HCT116 (cell line): Measurements from ENCODE around the gene GLS2.

Experiments used
- CEBPB ChIP-seq: IDR thresholded peaks from 2 replicates; pipeline ENCODE4 v1.6.1; 2012; ENCODE audit warnings: low read depth
- ELF1 ChIP-seq: IDR thresholded peaks from 2 replicates; pipeline ENCODE4 v1.6.1; 2012; ENCODE audit warnings: low read depth, borderline replicate concordance
- EZH2 ChIP-seq: fragments of 200-600 bp; sonication (generic); IDR thresholded peaks from 2 replicates; pipeline ENCODE4 v1.6.1; 2017; ENCODE audit warnings: antibody characterized with exemption, mixed run types
- EZH2phosphoT487 ChIP-seq: fragments of 200-600 bp; IDR thresholded peaks from 2 replicates; pipeline ENCODE4 v1.6.1; 2018; ENCODE audit warnings: antibody characterized with exemption, borderline replicate concordance
- JUND ChIP-seq: IDR thresholded peaks from 2 replicates; pipeline ENCODE4 v1.6.1; 2012
- POLR2A ChIP-seq: IDR thresholded peaks from 2 replicates; pipeline ENCODE4 v1.7.0; 2011; ENCODE audit warnings: borderline replicate concordance; ENCODE audit not compliant: insufficient read depth, insufficient read length; ENCODE audit errors: extremely low read depth
- POLR2AphosphoS5 ChIP-seq: IDR thresholded peaks from 2 replicates; pipeline ENCODE4 v1.6.1; 2011; ENCODE audit warnings: mild to moderate bottlenecking, low read depth, low read length, moderate library complexity
- SIN3A ChIP-seq: IDR thresholded peaks from 2 replicates; pipeline ENCODE4 v1.6.1; 2012; ENCODE audit warnings: low read depth
- SP1 ChIP-seq: IDR thresholded peaks from 2 replicates; pipeline ENCODE4 v1.6.1; 2012; ENCODE audit warnings: low read depth
- TCF7L2 ChIP-seq: IDR thresholded peaks from 2 replicates; pipeline ENCODE4 v1.7.0; 2011; ENCODE audit warnings: borderline replicate concordance, inconsistent platforms; ENCODE audit not compliant: insufficient read depth, insufficient read length; ENCODE audit errors: extremely low read depth
- ZFX ChIP-seq: fragments of 450-650 bp; IDR thresholded peaks from 2 replicates; pipeline ENCODE4 v1.6.1; 2017
- ZNF274 ChIP-seq: fragments of 200-500 bp; sonication (Bioruptor generic); IDR thresholded peaks from 2 replicates; pipeline ENCODE4 v1.6.1; 2014; ENCODE audit warnings: mild to moderate bottlenecking, low read depth, low read length, inconsistent platforms
- TF ChIP-seq, protein P1 (sequence below), 3 experiments: fragments of 200-600 bp in 1 of 3; sonication (generic) in 1 of 3; IDR thresholded peaks in 2 of 3; conservative IDR thresholded peaks in 1 of 3; 2 replicates each; pipeline ENCODE4 v1.5.1; 2012 to 2017; ENCODE audit warnings: low read depth in 2 of 3, low read length in 2 of 3, antibody characterized with exemption in 1 of 3, borderline replicate concordance in 1 of 3, control low read depth in 1 of 3, mild to moderate bottlenecking in 1 of 3, mixed read lengths in 1 of 3, mixed run types in 1 of 3, moderate library complexity in 1 of 3; ENCODE audit not compliant: insufficient read depth in 1 of 3
- TF ChIP-seq, protein P2 (sequence below): IDR thresholded peaks from 2 replicates; pipeline ENCODE4 v1.6.1; 2012

GRCh38 chr12:56510786-56511185 is 22.8 kb upstream of the GLS2 start:
- TF ChIP-seq EZH2phosphoT487 (no peak), POLR2A (no peak), ZNF274 (no peak), SP1 (no peak), JUND (no peak), EZH2 (no peak), SIN3A (no peak), CEBPB (no peak), POLR2AphosphoS5 (no peak), ELF1 (no peak), ZFX (no peak), TCF7L2 (no peak)
- TF ChIP-seq, protein P1, sequence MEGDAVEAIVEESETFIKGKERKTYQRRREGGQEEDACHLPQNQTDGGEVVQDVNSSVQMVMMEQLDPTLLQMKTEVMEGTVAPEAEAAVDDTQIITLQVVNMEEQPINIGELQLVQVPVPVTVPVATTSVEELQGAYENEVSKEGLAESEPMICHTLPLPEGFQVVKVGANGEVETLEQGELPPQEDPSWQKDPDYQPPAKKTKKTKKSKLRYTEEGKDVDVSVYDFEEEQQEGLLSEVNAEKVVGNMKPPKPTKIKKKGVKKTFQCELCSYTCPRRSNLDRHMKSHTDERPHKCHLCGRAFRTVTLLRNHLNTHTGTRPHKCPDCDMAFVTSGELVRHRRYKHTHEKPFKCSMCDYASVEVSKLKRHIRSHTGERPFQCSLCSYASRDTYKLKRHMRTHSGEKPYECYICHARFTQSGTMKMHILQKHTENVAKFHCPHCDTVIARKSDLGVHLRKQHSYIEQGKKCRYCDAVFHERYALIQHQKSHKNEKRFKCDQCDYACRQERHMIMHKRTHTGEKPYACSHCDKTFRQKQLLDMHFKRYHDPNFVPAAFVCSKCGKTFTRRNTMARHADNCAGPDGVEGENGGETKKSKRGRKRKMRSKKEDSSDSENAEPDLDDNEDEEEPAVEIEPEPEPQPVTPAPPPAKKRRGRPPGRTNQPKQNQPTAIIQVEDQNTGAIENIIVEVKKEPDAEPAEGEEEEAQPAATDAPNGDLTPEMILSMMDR (IDR thresholded peaks at IDR 0.05 in 2 of 3, conservative IDR thresholded peaks at IDR 0.05 in 1 of 3; ENCODE audit: borderline replicate concordance in 1 of 3, insufficient read depth in 1 of 3, low read depth in 2 of 3, low read length in 2 of 3) = no peak
- TF ChIP-seq, protein P2, sequence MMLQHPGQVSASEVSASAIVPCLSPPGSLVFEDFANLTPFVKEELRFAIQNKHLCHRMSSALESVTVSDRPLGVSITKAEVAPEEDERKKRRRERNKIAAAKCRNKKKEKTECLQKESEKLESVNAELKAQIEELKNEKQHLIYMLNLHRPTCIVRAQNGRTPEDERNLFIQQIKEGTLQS = no peak
